IgD-negative memory B cell (primary cell): ENCODE measurements around the gene CDC42. TPM values are rescaled to one million over a fixed set of nuclear protein-coding genes. Genes with fewer than 3 reads are reported as not detected.

Source experiments
- H3K27ac Mint-ChIP-seq, 3 donors: one replicate each; pipeline ENCODE4 v1.8.0; 2020 to 2022; ENCODE audit warnings: mild to moderate bottlenecking in 3 of 3, mixed read lengths in 3 of 3, moderate library complexity in 1 of 3
- H3K27me3 Mint-ChIP-seq: one replicate; pipeline ENCODE4 v1.8.0; 2021; ENCODE audit warnings: mixed read lengths
- H3K36me3 Mint-ChIP-seq: one replicate; pipeline ENCODE4 v1.8.0; 2020; ENCODE audit warnings: mild to moderate bottlenecking, mixed read lengths
- H3K4me1 Mint-ChIP-seq, 3 donors: one replicate each; pipeline ENCODE4 v1.8.0; 2020 to 2022; ENCODE audit warnings: mixed read lengths in 3 of 3, mild to moderate bottlenecking in 1 of 3
- H3K4me3 Mint-ChIP-seq, 4 donors: one replicate each; pipeline ENCODE4 v1.8.0; 2020 to 2022; ENCODE audit warnings: mild to moderate bottlenecking in 4 of 4, mixed read lengths in 4 of 4, moderate library complexity in 3 of 4
- H3K9me3 Mint-ChIP-seq, 3 donors: one replicate each; pipeline ENCODE4 v1.8.0; 2020 to 2021; ENCODE audit warnings: mixed read lengths in 3 of 3, mild to moderate bottlenecking in 1 of 3
- polyA plus RNA-seq: library from polyadenylated mRNA; unstranded; fragments of 300-500 nt; fragmentation: Illumina TruSeq; gene quantifications from one replicate; pipeline ENCODE4 v1.2.3, GENCODE V29; 2021

Gene CDC42
- polyA plus RNA-seq, 1 donor from 2014 or later: 268 TPM

GRCh38 chr1:22101995-22102394 lies 49.5 kb downstream of the CDC42 start:
- no peak overlapping the region for H3K4me3 Mint-ChIP-seq
- H3K9me3 Mint-ChIP-seq: no peaks in the 10 kb centered on the region
- H3K27me3 Mint-ChIP-seq: no peaks in the 10 kb centered on the region
- H3K4me1 Mint-ChIP-seq: peaks cover 54 to 61% (median 59%) of the 10 kb centered on the region in 3 donors
- H3K27ac Mint-ChIP-seq: no peak overlapping the region
- H3K36me3 Mint-ChIP-seq: peaks cover 2% of the 10 kb centered on the region

DNA sequence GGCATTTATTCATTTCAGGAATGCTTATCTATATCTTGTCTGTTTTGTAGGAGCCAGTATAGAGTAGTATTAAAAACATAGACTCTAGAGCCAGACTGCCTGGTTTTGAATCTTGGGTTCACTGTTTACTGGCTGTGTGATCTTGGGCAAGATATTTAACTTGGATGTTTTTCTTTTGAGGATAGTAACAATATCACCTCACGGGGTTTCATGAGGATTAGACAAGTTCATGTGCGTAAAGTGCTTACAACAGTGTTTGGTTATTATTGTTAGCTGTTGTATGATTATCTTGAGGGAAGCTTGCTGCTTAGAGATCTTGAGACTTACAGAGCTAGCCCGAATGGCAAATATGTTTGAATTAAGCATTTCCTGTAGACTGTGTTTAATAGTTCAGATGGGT lies 50.2 kb downstream of the CDC42 start:
- no peaks in the 10 kb centered on the region for H3K9me3 Mint-ChIP-seq
- H3K4me1 Mint-ChIP-seq: peaks cover 54 to 61% (median 55%) of the 10 kb centered on the region in 3 donors
- H3K27ac Mint-ChIP-seq: peak overlapping the region in 2 of 3 donors; percentile 18 to 59
- no peaks in the 10 kb centered on the region for H3K27me3 Mint-ChIP-seq
- H3K36me3 Mint-ChIP-seq: peaks cover 2% of the 10 kb centered on the region
- peak overlapping the region in 1 of 4 donors; percentile 19 for H3K4me3 Mint-ChIP-seq

DNA sequence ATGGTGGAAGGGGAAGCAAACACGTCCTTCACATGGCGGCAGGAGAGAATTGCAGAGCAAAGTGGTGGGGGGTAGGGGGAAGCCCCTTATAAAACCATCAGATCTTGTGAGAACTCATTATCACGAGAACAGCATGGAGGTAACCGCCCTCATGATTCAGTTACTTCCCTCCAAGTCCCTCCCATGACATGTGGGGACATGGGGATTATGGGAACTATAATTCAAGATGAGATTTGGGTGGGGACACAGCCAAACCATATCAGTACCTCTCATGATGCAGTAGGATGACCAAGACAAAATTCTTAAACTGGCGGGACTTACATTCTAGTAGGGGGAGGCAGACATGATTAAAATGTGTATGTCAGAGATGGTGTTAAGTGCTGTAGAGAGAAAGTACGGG lies 51.6 kb downstream of the CDC42 start:
- Mint-ChIP-seq H3K4me3 (peak overlapping the region in 2 of 4 donors; percentile 55 to 65), H3K9me3 (no peaks in the 10 kb centered on the region), H3K27me3 (no peaks in the 10 kb centered on the region), H3K27ac (peak overlapping the region in 2 of 3 donors; percentile 53 to 88), H3K36me3 (peaks cover 2% of the 10 kb centered on the region), H3K4me1 (peaks cover 57 to 61% (median 58%) of the 10 kb centered on the region in 3 donors)

GRCh38 chr1:22104865-22105437 lies 52.4 kb downstream of the CDC42 start:
- Mint-ChIP-seq H3K27ac (peak overlapping the region in 2 of 3 donors; percentile 53), H3K4me1 (peaks cover 54 to 56% (median 54%) of the 10 kb centered on the region in 3 donors), H3K4me3 (peak overlapping the region in 1 of 4 donors; percentile 12), H3K36me3 (peaks cover 3% of the 10 kb centered on the region), H3K27me3 (no peaks in the 10 kb centered on the region), H3K9me3 (no peaks in the 10 kb centered on the region)

DNA sequence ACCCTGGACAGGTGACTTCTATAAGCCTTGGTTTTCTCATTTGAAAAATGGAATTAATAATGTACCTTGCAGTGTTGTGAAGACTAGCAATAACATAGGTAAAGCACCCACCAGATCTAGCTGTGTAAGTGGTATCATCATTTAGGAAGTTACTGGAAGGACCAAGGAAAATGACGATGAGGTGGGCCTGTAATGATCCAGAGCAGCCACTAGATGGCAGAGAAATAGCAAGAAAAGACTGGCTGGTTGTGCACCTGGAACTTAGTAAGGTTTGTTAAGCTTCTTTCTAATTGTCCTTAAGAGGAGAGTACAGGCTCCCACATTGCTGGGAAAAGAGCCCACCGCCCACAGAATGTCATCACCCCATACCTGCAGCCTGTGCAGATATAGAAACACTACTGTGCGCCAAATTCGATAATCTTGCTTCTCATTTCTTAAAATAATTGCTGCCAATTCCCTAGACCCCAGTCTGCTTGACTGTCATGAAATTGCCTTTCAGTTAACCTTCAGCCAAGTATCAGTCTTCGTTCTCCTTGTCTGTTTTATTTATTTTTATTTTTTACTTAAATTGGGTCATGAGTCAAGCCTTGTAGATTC lies 53.2 kb downstream of the CDC42 start:
- Mint-ChIP-seq H3K27me3 (no peaks in the 10 kb centered on the region), H3K27ac (peak overlapping the region; percentile 2 to 33 (median 28)), H3K4me3 (peak overlapping the region in 2 of 4 donors; percentile 2 to 46), H3K9me3 (no peaks in the 10 kb centered on the region), H3K36me3 (peaks cover 3% of the 10 kb centered on the region), H3K4me1 (peaks cover 46 to 50% (median 47%) of the 10 kb centered on the region in 3 donors)

- peaks cover 37 to 41% (median 40%) of the 10 kb centered on the region in 3 donors for H3K4me1 Mint-ChIP-seq
- no peak overlapping the region for H3K4me3 Mint-ChIP-seq
- no peaks in the 10 kb centered on the region for H3K9me3 Mint-ChIP-seq
- peak overlapping the region in 1 of 3 donors; percentile 31 for H3K27ac Mint-ChIP-seq
- H3K36me3 Mint-ChIP-seq: peaks cover 6% of the 10 kb centered on the region
- H3K27me3 Mint-ChIP-seq: no peaks in the 10 kb centered on the region
Observed at GRCh38 chr1:22107126-22107525, 54.6 kb downstream of the CDC42 start.

- no peak overlapping the region for H3K4me3 Mint-ChIP-seq
- peaks cover 8% of the 10 kb centered on the region for H3K36me3 Mint-ChIP-seq
- peak overlapping the region in 1 of 3 donors; percentile 39 for H3K27ac Mint-ChIP-seq
- H3K27me3 Mint-ChIP-seq: no peaks in the 10 kb centered on the region
- H3K4me1 Mint-ChIP-seq: peaks cover 28 to 37% (median 34%) of the 10 kb centered on the region in 3 donors
- no peaks in the 10 kb centered on the region for H3K9me3 Mint-ChIP-seq
Observed at GRCh38 chr1:22108339-22109105, 56.0 kb downstream of the CDC42 start.

- Mint-ChIP-seq H3K4me1 (peaks cover 16 to 22% (median 21%) of the 10 kb centered on the region in 3 donors), H3K4me3 (no peak overlapping the region), H3K9me3 (no peaks in the 10 kb centered on the region), H3K27ac (no peak overlapping the region), H3K36me3 (peaks cover 7% of the 10 kb centered on the region), H3K27me3 (no peaks in the 10 kb centered on the region)
Observed at GRCh38 chr1:22110016-22110415, 57.5 kb downstream of the CDC42 start.

- no peaks in the 10 kb centered on the region for H3K27me3 Mint-ChIP-seq
- H3K36me3 Mint-ChIP-seq: peaks cover 7% of the 10 kb centered on the region
- peak overlapping the region in 1 of 3 donors; percentile 67 for H3K27ac Mint-ChIP-seq
- no peaks in the 10 kb centered on the region for H3K9me3 Mint-ChIP-seq
- peaks cover 17 to 20% (median 17%) of the 10 kb centered on the region in 3 donors for H3K4me1 Mint-ChIP-seq
- no peak overlapping the region for H3K4me3 Mint-ChIP-seq
Observed at GRCh38 chr1:22111115-22111514, 58.6 kb downstream of the CDC42 start.

DNA sequence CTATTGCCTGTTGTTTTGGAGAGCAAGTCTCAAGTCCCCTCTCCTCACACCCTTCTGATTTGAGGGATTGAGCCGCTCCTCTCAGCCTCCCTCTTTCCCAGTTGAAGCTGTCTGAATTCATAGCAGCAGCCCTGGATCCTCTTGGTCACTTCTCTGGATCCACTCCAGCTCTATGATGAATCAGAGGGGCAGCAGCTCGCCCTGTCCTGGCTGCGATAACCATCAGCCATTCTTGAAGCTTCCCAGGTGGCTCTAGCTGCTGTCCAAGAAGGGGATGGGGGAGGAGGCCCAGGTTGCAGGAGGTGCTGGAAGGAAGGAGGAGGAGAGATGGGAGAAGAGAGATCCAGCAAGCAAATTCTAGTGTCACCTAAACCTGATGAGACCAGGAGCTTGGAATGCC lies 59.1 kb downstream of the CDC42 start:
- peaks cover 20 to 22% (median 21%) of the 10 kb centered on the region in 3 donors for H3K4me1 Mint-ChIP-seq
- no peak overlapping the region for H3K4me3 Mint-ChIP-seq
- peak overlapping the region in 1 of 3 donors; percentile 67 for H3K27ac Mint-ChIP-seq
- H3K27me3 Mint-ChIP-seq: no peaks in the 10 kb centered on the region
- peaks cover 7% of the 10 kb centered on the region for H3K36me3 Mint-ChIP-seq
- H3K9me3 Mint-ChIP-seq: no peaks in the 10 kb centered on the region

- H3K36me3 Mint-ChIP-seq: peaks cover 7% of the 10 kb centered on the region
Observed at GRCh38 chr1:22112554-22112953, 60.0 kb downstream of the CDC42 start.

DNA sequence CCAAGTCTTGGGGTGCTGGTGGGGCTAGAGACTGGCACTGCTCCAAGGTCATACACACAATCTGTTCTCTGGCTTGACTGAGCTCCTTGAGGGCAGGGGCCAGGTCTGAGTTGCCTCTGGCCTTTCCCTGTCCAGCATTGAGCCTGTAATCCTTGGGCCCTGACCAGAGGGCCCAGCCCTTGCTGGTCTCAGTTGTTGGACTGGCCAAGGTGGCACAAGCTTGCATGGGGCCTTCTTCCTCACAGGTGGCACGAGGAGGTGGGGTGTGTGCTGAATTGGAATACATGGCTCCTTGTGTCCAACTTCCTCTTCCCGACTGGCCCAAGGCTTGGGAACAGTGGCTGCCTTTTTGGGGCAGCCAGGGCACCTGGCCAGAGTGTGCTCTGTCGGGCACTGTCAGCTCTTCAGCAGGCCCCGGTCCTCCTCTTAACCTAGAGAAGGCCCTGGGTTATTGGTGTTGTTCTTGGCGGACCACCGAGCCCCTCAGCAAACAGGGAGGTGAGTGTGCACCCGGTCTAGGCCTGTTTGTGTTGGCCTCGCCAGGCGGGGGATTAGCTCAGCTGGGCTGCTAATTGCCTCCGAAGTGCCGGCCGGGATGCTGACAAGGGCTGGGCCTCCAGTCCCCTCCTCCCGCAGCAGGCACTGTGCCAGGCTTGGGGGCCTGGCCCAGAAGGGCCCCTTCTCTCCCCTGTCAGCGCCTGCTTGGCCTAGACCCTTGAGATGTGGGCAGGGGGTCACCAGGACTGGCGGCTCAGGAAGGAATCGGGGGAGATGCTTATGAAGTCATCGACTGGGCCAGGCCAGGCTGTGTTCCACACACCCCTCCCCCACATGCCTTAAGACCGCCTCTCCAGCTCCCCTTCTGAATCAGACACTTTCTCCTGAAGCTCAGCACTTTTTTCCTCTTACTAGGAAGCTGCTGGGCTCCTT lies 61.8 kb downstream of the CDC42 start:
- no peaks in the 10 kb centered on the region for H3K9me3 Mint-ChIP-seq

More at GRCh38 chr1:22112554-22112953, 60.0 kb downstream of the CDC42 start:
- Mint-ChIP-seq H3K4me3 (peak overlapping the region in 1 of 4 donors; percentile 30), H3K27ac (no peak overlapping the region), H3K4me1 (peaks cover 23 to 31% (median 24%) of the 10 kb centered on the region in 3 donors), H3K27me3 (no peaks in the 10 kb centered on the region), H3K9me3 (no peaks in the 10 kb centered on the region)

DNA sequence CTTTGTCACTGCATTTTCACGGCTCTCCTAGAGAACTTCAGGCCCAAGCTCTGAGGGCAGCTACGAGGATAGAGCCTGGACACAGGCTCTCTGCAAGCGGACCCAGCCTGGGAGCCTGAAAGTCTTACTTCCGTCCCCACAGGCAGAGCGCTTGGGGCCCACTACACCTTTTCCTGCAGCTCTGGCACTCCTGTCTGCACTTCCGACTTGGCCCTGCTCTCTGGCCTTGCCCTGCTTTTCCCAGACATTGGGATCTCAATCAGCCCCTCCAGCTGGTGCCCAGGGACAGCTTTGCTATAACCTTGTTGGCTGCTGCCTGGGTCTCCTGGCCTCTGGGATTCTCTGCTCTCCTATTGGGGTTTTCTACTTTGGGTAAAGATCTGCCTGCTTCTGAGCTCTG lies 62.8 kb downstream of the CDC42 start:
- peaks cover 5% of the 10 kb centered on the region for H3K36me3 Mint-ChIP-seq
- no peaks in the 10 kb centered on the region for H3K9me3 Mint-ChIP-seq
- H3K27ac Mint-ChIP-seq: peak overlapping the region; percentile 34 to 89 (median 85)
- H3K27me3 Mint-ChIP-seq: no peaks in the 10 kb centered on the region
- H3K4me1 Mint-ChIP-seq: peaks cover 34 to 41% (median 37%) of the 10 kb centered on the region in 3 donors
- H3K4me3 Mint-ChIP-seq: peak overlapping the region in 1 of 4 donors; percentile 78

More for the DNA sequence above, 61.8 kb downstream of the CDC42 start:
- H3K4me1 Mint-ChIP-seq: peaks cover 32 to 36% (median 35%) of the 10 kb centered on the region in 3 donors
- H3K27me3 Mint-ChIP-seq: no peaks in the 10 kb centered on the region
- peaks cover 5% of the 10 kb centered on the region for H3K36me3 Mint-ChIP-seq
- peak overlapping the region in 2 of 3 donors; percentile 39 to 89 for H3K27ac Mint-ChIP-seq
- H3K4me3 Mint-ChIP-seq: no peak overlapping the region

GRCh38 chr1:22117238-22117637 lies 64.7 kb downstream of the CDC42 start:
- Mint-ChIP-seq H3K36me3 (peaks cover 6% of the 10 kb centered on the region), H3K4me3 (no peak overlapping the region), H3K27ac (peak overlapping the region in 2 of 3 donors; percentile 85 to 94), H3K9me3 (no peaks in the 10 kb centered on the region), H3K4me1 (peaks cover 35 to 41% (median 41%) of the 10 kb centered on the region in 3 donors), H3K27me3 (no peaks in the 10 kb centered on the region)
